Glutamatergic neuron (in vitro differentiated cells): ENCODE measurements around the gene TMEM25. TPM values are rescaled to one million over a fixed set of nuclear protein-coding genes. Genes with fewer than 3 reads are reported as not detected.
A peak's percentile ranks its signal among the peaks of the same experiment; 100 is the strongest.

Experiments
- DNase-seq: peaks from one replicate; pipeline ENCODE4 v3.0.0; 2022
- H3K27ac Mint-ChIP-seq: one replicate; pipeline ENCODE4 v1.8.0; 2020; ENCODE audit warnings: mild to moderate bottlenecking, mixed read lengths, inconsistent platforms; ENCODE audit not compliant: unreplicated experiment
- H3K27me3 Mint-ChIP-seq: one replicate; pipeline ENCODE4 v1.8.0; 2020; ENCODE audit warnings: mild to moderate bottlenecking, moderate library complexity, mixed read lengths, inconsistent platforms; ENCODE audit not compliant: unreplicated experiment
- H3K36me3 Mint-ChIP-seq: one replicate; pipeline ENCODE4 v1.8.0; 2020; ENCODE audit warnings: mild to moderate bottlenecking, mixed read lengths, inconsistent platforms; ENCODE audit not compliant: unreplicated experiment
- H3K4me1 Mint-ChIP-seq: one replicate; pipeline ENCODE4 v1.8.0; 2020; ENCODE audit warnings: mild to moderate bottlenecking, low read depth, mixed read lengths, inconsistent platforms; ENCODE audit not compliant: unreplicated experiment
- H3K4me3 Mint-ChIP-seq: one replicate; pipeline ENCODE4 v1.8.0; 2020; ENCODE audit warnings: mild to moderate bottlenecking, mixed read lengths, inconsistent platforms; ENCODE audit not compliant: unreplicated experiment
- H3K9me3 Mint-ChIP-seq: one replicate; pipeline ENCODE4 v1.8.0; 2020; ENCODE audit warnings: mild to moderate bottlenecking, moderate library complexity, mixed read lengths, inconsistent platforms; ENCODE audit not compliant: unreplicated experiment
- CTCF ChIP-seq: fragments of 200-600 bp; sonication (generic); IDR thresholded peaks from one replicate; pipeline ENCODE4 v1.5.0; 2021; ENCODE audit not compliant: partially characterized antibody, unreplicated experiment
- total RNA-seq: library from RNA; stranded (reverse); fragmentation: NEBNext Ultra II Directional; extraction: Animal tissue kit (Norgen Biotek cat#: 25700); gene quantifications from one replicate; pipeline ENCODE4 v1.2.1, GENCODE V29; 2021; ENCODE audit not compliant: unreplicated experiment

Gene TMEM25
- total RNA-seq, 1 donor from 2014 or later: 76.8 TPM

- H3K36me3 Mint-ChIP-seq: no peaks in the 10 kb centered on the region
Observed at GRCh38 chr11:118526688-118527087, 4.3 kb upstream of the TMEM25 start.

DNA sequence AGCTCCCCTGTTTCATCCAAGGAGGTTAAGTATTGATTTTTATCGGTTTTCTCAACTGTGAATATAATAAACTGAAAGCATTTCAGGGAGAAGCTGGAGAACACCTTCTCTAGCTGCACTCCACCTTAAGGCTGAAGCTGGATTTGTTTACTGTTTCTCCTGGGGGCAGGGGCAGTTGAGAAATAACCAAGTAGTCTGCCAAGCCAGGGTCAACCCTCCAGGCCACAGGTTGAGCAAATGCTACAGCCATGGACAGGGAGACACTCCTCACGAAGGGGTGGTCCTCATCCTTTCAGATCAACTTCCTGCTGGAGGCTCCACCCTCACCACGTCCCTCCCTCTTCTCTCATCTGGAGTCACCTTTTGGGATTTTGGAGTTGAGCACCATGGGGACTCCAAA is 3.9 kb upstream of the TMEM25 start, which contains the start of gene TTC36:
TSS of gene TTC36 (plus strand) at position 366 of the 400 bp plus-strand sequence. CDS start at position 387, 21 bp downstream.
- no peak within 1 kb of the TSS for H3K4me3 Mint-ChIP-seq
- H3K4me1 Mint-ChIP-seq: peaks cover 6% of the 10 kb centered on the region
- DNase-seq: no peak
- no peak within 1 kb of the TSS for H3K27ac Mint-ChIP-seq
- peaks cover 23% of the 10 kb centered on the region for H3K27me3 Mint-ChIP-seq
- TF ChIP-seq CTCF: no peak
- H3K36me3 Mint-ChIP-seq: no peaks in the 10 kb centered on the region
- peaks cover 14% of the 10 kb centered on the region for H3K9me3 Mint-ChIP-seq

More at GRCh38 chr11:118526688-118527087, 4.3 kb upstream of the TMEM25 start:
- Mint-ChIP-seq H3K27ac (no peak overlapping the region), H3K9me3 (peaks cover 14% of the 10 kb centered on the region), H3K27me3 (peaks cover 20% of the 10 kb centered on the region), H3K4me3 (no peak overlapping the region), H3K4me1 (peaks cover 6% of the 10 kb centered on the region)
- TF ChIP-seq CTCF: no peak
- no peak for DNase-seq

GRCh38 chr11:118528511-118528910 is 2.5 kb upstream of the TMEM25 start:
- Mint-ChIP-seq H3K4me3 (no peak overlapping the region), H3K36me3 (no peaks in the 10 kb centered on the region), H3K27ac (no peak overlapping the region), H3K27me3 (peaks cover 25% of the 10 kb centered on the region), H3K9me3 (peaks cover 14% of the 10 kb centered on the region), H3K4me1 (peaks cover 6% of the 10 kb centered on the region)
- no peak for TF ChIP-seq CTCF
- no peak for DNase-seq

GRCh38 chr11:118529584-118530175 is 1.3 kb upstream of the TMEM25 start:
- peaks cover 13% of the 10 kb centered on the region for H3K4me1 Mint-ChIP-seq
- no peaks in the 10 kb centered on the region for H3K36me3 Mint-ChIP-seq
- TF ChIP-seq CTCF: no peak
- no peak for DNase-seq
- H3K4me3 Mint-ChIP-seq: peak overlapping the region; percentile 85
- peak overlapping the region; percentile 93 for H3K27ac Mint-ChIP-seq
- peaks cover 26% of the 10 kb centered on the region for H3K27me3 Mint-ChIP-seq
- H3K9me3 Mint-ChIP-seq: peaks cover 14% of the 10 kb centered on the region

DNA sequence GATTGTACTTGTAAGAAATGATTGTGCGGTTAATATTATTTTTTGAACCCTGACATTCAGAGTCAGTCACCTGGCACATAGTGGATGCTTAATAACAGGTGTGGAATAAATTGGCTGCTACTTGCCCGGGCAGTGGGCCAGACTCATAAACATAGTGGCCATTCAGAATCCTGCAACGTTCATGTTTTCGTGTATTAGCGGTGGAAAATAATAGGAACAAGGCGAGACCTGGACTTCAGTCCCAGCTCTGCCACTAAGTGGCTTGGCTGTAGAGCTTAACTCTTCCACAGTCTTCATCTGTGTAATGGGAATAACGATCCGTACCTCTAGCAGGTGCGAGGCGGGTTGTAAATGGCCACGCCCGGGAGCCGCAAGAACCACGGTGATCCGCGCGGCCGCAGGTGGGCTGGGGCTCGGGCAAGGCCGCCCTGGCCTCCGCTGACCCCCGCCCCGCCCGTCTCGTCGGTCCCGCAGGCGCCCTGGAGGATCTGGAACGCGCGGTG is 761 bp upstream of the TMEM25 start:
- Mint-ChIP-seq H3K27me3 (peaks cover 26% of the 10 kb centered on the region), H3K4me1 (peaks cover 13% of the 10 kb centered on the region), H3K27ac (peak overlapping the region; percentile 93), H3K9me3 (peaks cover 14% of the 10 kb centered on the region), H3K36me3 (no peaks in the 10 kb centered on the region), H3K4me3 (peak overlapping the region; percentile 85)
- TF ChIP-seq CTCF: no peak
- no peak for DNase-seq
